Measurements from ENCODE around the gene CD8B. TPM values are rescaled to one million over a fixed set of nuclear protein-coding genes. Genes with fewer than 3 reads are reported as not detected.

CD8B gene
- total RNA-seq, 1 experiment from 2014 or later = 0.47 TPM

DNA sequence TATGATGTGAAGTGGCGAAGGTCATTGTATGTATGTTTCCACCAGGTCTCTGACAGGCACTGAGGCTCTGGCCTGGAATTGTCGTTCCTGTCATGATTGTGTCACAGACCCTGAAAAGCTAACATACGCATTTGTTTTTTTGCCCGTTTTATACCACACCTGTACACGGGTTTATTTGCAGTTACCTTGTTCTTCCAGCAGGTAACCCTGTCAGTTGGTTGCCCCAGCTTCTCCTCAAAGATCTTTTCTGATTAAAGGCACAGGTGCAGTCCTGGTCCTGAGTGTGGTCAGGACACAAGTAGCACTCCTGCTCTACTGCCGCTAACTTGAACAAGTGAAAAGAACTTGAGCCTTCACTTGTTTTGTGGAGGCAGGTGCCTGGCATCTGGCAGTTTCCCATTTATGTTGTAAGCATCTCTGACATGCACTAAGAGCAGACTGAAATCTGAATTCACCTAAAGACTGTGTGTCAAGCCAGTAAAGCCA is 90.8 kb downstream of the CD8B start:
- BruUV-seq (replicated peaks) = no TSS peak
- Histone ChIP-seq H3K4me1 (ENCODE audit: control insufficient read depth in 1 of 2, insufficient read depth in 2 of 2, low read length in 2 of 2) (no peaks in the 10 kb centered on the region), H3K27ac (ENCODE audit: low read depth, low read length) (no peak overlapping the region), H2AFZ (ENCODE audit: low read depth, low read length, poor library complexity, severe bottlenecking) (no peak overlapping the region), H3K9me3 (ENCODE audit: control insufficient read depth in 1 of 2, insufficient read depth in 1 of 2, low read depth in 1 of 2, low read length in 2 of 2) (no peaks in the 10 kb centered on the region), H3K9me2 (ENCODE audit: insufficient read depth) (no peaks in the 10 kb centered on the region), H4K20me1 (ENCODE audit: insufficient read depth) (no peaks in the 10 kb centered on the region), H3K4me3 (replicated peaks in 1 of 2; ENCODE audit: low read depth in 1 of 2, low read length in 2 of 2) (no peak overlapping the region), H3K36me3 (ENCODE audit: control insufficient read depth in 1 of 2, insufficient read depth in 2 of 2, low read length in 2 of 2) (peaks cover 20 to 27% of the 10 kb centered on the region in 2 experiments), H3K9ac (ENCODE audit: low read length) (no peak overlapping the region), H3K79me2 (ENCODE audit: insufficient read depth, low read length) (peaks cover 3% of the 10 kb centered on the region; the same call in 1 of the 2 replicates), H3K4me2 (ENCODE audit: low read length) (no peak overlapping the region), H3K27me3 (ENCODE audit: insufficient read depth, low read length) (no peaks in the 10 kb centered on the region)
- CTCF ChIA-PET = no interaction called here
- DNase-seq (ENCODE audit: low read depth, low spot score) = no peak
- POLR2A ChIA-PET = no interaction called here
- peak; percentile 47; the same call in 1 of the 2 replicates for ATAC-seq
- TF ChIP-seq POLR2AphosphoS5 (IDR thresholded peaks at IDR 0.05; ENCODE audit: low read depth, low read length) (no peak), TCF7L2 (IDR thresholded peaks at IDR 0.05; ENCODE audit: borderline replicate concordance, extremely low read depth, insufficient read depth, insufficient read length) (no peak)
- RAD21 ChIA-PET (ENCODE audit: low non-redundant PET in 1 of 2, low total read pairs in 2 of 2, uncharacterized antibody in 2 of 2, unreplicated experiment in 2 of 2) = no interaction called here
- intact Hi-C loops (cut with micrococcal nuclease) = no loop called here

GRCh38 chr2:86769838-86770237 is 91.8 kb downstream of the CD8B start:
- no peak overlapping the region for H3K9ac ChIP-seq (ENCODE audit: low read length)
- no peaks in the 10 kb centered on the region for H4K20me1 ChIP-seq (ENCODE audit: insufficient read depth)
- peaks cover 3% of the 10 kb centered on the region; the same call in 1 of the 2 replicates for H3K79me2 ChIP-seq (ENCODE audit: insufficient read depth, low read length)
- H3K9me2 ChIP-seq (ENCODE audit: insufficient read depth) = no peaks in the 10 kb centered on the region
- TF ChIP-seq SIN3A (IDR thresholded peaks at IDR 0.05; ENCODE audit: low read depth) (no peak), POLR2AphosphoS5 (IDR thresholded peaks at IDR 0.05; ENCODE audit: low read depth, low read length) (no peak), TCF7L2 (IDR thresholded peaks at IDR 0.05; ENCODE audit: borderline replicate concordance, extremely low read depth, insufficient read depth, insufficient read length) (no peak), ZNF274 (IDR thresholded peaks at IDR 0.05; ENCODE audit: low read depth, low read length) (no peak), EZH2phosphoT487 (IDR thresholded peaks at IDR 0.05; ENCODE audit: borderline replicate concordance) (no peak), CBX3 (IDR thresholded peaks at IDR 0.05; ENCODE audit: low read depth) (no peak), ATF3 (IDR thresholded peaks at IDR 0.05) (no peak), JUND (IDR thresholded peaks at IDR 0.05) (no peak)
- ChIA-PET RAD21 (ENCODE audit: low non-redundant PET in 1 of 2, low total read pairs in 2 of 2, uncharacterized antibody in 2 of 2, unreplicated experiment in 2 of 2) (no interaction called here), CTCF (no interaction called here), POLR2A (no interaction called here)
- BruUV-seq (replicated peaks) = no TSS peak
- no peak overlapping the region for H3K27ac ChIP-seq (ENCODE audit: low read depth, low read length)
- H3K27me3 ChIP-seq (ENCODE audit: insufficient read depth, low read length) = no peaks in the 10 kb centered on the region
- no peak overlapping the region for H3K4me3 ChIP-seq (replicated peaks in 1 of 2; ENCODE audit: low read depth in 1 of 2, low read length in 2 of 2)
- no peak overlapping the region for H2AFZ ChIP-seq (ENCODE audit: low read depth, low read length, poor library complexity, severe bottlenecking)
- H3K4me1 ChIP-seq (ENCODE audit: control insufficient read depth in 1 of 2, insufficient read depth in 2 of 2, low read length in 2 of 2) = no peaks in the 10 kb centered on the region
- no peaks in the 10 kb centered on the region for H3K9me3 ChIP-seq (ENCODE audit: control insufficient read depth in 1 of 2, insufficient read depth in 1 of 2, low read depth in 1 of 2, low read length in 2 of 2)
- H3K36me3 ChIP-seq (ENCODE audit: control insufficient read depth in 1 of 2, insufficient read depth in 2 of 2, low read length in 2 of 2) = peaks cover 21 to 29% of the 10 kb centered on the region in 2 experiments
- intact Hi-C loops (cut with micrococcal nuclease) = no loop called here
- ATAC-seq = no peak
- H3K4me2 ChIP-seq (ENCODE audit: low read length) = no peak overlapping the region
- DNase-seq (ENCODE audit: low read depth, low spot score) = no peak
